HG02938 (cell line): ENCODE results near the gene SPTAN1.
A peak's percentile ranks its signal among the peaks of the same experiment; 100 is the strongest.
"Not testable (repeated sequence)": the region's sequence is repeated elsewhere in the genome, so short reads cannot be mapped to it uniquely, and the experiment has no call there.

Source experiments
- ATAC-seq: cut with Tn5 transposase; IDR thresholded peaks from one replicate; pipeline ENCODE4 v1.9.1; 2021; ENCODE audit warnings: mild to moderate bottlenecking, moderate library complexity; ENCODE audit not compliant: unreplicated experiment

SPTAN1 gene

GRCh38 chr9:128552153-128552743 is at the start of gene SPTAN1:
Gene SPTAN1 (plus strand): TSS chr9:128552587. CDS start chr9:128566741, 14,154 bp downstream.
- peak; percentile 63 for ATAC-seq

DNA sequence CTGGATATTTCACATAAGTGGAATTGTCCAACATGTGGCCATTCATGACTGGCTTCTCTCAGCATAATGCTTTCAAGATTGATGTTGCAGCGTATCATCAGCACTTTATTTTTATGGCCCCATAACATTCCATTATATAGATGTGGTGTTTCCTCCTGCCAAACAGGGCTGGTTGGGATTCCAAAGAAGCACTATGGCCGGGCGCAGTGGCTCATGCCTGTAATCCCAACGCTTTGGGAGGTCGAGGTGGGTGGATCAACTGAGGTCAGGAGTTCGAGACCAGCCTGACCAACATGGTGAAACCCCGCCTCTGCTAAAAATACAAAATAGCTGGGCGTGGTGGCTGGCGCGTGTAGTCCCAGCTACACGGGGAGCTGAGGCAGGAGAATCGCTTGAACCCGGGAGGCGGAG is 49.0 kb upstream of the SPTAN1 start:
- ATAC-seq, result not testable (repeated sequence)

GRCh38 chr9:128503870-128504269 is 48.5 kb upstream of the SPTAN1 start:
- no peak for ATAC-seq

- peak; percentile 85 for ATAC-seq
Observed at GRCh38 chr9:128504485-128505413, 47.6 kb upstream of the SPTAN1 start, which contains the start of gene GLE1. Gene GLE1 (plus strand): TSS chr9:128504719. CDS start chr9:128504806, 87 bp downstream.

DNA sequence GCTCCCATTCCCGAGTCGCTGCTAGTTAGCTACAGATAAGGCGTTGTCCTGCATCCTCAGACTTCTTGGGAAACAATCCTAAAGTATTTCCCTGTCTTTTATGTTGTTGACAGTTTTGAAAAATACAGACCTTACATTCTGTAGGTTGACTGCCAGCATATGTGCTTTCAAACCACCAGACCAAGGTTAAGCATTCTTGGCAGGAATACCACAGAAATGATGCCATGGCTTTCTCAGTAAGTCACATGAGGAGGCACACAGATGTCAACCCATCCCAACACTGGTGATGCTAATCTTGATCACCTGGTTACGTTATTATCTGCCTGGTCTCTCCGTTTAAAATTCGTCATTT is 47.0 kb upstream of the SPTAN1 start:
- no peak for ATAC-seq

GRCh38 chr9:128505906-128506305 is 46.5 kb upstream of the SPTAN1 start:
- ATAC-seq, result not testable (repeated sequence)

DNA sequence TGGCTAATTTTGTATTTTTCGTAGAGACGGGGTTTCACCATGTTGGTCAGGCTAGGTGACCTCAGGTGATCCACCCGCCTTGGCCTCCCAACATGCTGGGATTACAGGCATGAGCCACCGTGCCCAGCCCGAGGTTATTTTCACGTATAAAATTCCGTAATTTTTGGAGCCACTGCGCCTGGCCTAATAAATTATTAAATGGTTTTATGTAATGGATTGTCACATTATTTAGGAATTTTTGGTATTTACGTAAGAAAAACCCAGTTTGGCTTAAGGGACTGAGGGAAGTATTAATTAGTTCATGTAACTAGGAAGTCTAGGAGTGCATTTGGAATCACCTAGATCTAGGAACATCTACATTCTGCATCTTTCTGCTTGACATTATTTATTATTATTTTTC is 39.6 kb upstream of the SPTAN1 start:
- ATAC-seq, result no peak

GRCh38 chr9:128521956-128522355 is 30.4 kb upstream of the SPTAN1 start:
- no peak for ATAC-seq

DNA sequence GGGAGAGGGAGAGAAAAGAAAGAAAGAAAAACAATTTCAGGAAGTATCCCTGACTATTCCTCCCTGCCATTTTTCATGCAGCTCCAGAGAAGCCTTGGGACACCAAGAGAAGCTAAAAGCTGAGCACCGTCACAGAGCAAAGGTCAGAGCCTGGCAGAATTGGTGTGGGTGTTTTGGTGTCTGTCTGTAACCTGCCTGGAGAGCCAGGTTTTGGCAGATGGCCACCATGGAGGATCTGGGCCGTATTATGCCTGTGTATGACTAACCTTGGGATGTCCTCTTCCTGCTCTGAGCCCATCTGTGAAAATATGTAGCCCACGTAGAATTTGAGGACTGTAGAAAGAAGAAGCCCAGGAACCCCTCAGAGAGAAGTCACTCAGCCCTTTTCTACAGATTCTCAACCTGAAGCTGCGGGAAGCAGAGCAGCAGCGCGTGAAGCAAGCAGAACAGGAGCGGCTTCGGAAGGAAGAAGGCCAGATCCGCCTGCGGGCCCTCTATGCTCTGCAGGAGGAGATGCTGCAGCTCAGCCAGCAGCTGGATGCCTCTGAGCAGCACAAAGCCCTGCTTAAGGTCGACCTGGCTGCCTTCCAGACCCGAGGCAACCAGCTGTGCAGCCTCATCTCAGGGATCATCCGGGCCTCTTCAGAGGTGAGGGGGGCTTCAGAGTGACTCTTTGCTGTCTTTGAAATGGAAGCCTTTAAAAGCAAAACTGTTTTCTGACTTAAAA is 29.0 kb upstream of the SPTAN1 start:
- no peak for ATAC-seq

GRCh38 chr9:128526720-128527119 is 25.7 kb upstream of the SPTAN1 start:
- ATAC-seq, result no peak

DNA sequence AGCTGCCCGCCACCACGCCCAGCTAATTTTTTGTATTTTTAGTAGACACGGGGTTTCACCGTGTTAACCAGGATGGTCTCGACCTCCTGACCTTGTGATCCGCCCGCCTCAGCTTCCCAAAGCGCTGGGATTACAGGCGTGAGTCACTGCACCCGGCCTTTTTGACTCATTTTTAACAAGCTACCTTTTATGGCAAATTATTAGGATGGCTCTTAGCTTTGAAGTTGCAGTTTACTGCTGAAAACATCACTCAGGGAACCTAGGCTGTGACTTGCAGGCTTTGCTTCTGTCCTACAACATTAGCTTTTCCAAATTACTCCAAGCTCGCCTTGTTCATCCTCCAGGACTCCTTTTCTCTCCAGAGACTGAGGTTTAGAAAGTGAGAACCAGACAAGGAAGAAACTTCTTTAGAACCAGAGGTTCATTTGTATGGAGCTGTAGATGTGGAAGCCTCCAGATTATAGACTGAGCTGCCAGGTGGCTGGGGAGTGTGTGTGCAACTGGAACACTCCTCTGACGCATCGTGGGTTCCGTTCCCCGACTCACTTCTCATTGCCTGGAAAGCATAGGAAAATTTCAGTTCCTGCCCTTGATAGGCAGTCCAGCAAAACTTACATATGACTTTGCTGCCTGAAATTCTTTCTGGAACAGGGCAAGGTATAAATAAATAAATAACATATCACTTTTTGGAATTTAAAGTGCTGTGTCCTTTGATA is 23.8 kb upstream of the SPTAN1 start:
- ATAC-seq, result no peak

DNA sequence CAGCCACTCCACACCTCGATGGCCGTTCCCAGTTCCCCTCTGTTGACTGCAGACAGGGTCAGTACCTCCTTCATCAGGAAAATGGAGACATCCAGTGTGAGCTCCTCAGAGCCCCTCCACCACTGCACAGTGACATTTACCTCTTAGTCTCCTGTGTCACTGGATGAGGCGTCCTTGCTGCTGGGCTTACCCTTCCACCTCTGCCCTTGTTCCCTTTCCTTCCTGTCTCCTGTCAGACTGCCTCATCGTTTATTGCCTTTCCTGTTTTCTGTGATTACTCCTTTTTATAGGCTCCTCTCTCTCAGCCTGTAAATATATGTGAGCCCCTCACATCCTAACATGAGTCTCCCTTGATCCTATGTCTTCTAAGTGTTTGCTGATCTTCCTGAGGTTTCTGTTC is 23.2 kb upstream of the SPTAN1 start:
- no peak for ATAC-seq

- ATAC-seq, result no peak
Observed at GRCh38 chr9:128532581-128532980, 19.8 kb upstream of the SPTAN1 start.

DNA sequence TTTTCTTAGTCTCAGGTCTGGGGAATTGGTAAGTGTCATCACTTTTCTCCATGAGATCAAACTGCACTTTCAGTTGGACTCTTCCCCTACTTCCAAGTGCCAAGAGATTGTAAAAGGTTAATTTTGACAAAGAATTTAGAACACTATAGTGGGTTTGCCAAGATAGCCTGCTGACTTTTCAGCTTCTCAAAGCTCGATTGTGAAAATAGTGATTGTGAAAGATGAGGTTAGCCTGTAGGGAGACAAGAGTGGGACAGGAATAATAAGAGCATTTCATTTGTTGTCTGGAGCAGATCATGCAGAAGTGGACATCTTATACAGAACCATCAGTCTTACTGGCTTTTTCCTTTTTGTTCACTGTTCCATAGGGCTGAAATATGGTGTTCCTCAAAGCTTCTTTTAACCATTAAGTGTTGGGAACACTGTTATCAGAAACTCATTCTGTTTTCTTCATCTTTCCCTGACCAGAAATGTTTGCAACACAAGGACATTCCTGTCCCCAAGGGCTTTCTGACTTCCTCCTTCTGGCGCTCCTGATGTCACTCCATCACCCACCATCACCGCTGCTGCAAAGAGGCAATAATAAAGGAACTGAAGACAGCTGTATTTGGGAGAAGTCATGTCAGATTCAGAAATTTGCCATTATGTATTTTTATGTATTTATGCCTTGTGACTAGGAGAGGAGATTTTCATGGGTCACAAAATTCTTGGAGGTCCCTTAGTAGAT is 11.6 kb upstream of the SPTAN1 start:
- no peak for ATAC-seq

- ATAC-seq, result no peak
Observed at GRCh38 chr9:128546504-128546903, 5.9 kb upstream of the SPTAN1 start.

- no peak for ATAC-seq
Observed at GRCh38 chr9:128548876-128549275, 3.5 kb upstream of the SPTAN1 start.

GRCh38 chr9:128550226-128550625 is 2.2 kb upstream of the SPTAN1 start:
- ATAC-seq, result no peak

DNA sequence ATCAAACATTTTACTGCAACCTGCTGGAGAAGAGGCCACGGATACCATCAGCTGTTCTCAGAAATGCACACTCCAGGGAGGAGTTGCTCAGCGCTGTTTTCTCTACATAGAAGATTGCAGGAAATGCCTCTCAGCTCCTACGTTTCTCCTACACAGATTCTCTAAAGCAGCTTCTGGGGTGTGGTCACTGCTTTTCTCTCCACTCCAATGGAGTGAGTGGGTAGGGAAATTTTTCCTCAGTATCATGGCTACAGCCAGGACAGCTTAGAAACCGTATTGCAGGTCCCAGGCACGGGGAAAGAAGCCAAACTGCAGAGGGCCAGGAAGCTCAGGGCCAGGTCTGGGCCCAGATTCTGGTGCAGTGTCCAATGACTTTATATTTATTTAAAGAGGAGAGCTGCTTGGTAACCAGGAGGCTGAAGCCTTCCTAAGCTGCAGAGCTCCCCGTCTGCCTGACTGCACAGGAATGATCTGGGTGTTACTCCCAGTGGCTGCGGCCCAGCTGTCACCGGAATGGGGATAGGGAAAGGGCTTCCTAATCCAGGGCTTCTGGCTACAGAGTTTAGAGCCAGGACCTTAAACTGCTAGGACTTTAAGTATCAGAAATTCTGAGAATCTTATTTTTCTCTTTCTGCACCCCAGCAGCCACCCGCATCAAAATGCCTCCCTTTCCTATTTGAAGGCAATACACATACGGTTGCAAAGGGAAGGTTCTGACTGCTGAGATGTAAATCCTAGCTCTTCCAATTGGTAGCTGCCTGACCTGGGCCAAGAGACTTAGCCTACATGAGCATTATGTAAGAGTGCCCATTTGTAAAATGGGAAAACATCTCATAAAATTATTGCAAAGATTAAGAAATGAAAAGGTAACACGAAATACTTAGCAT is 1.4 kb upstream of the SPTAN1 start:
- no peak for ATAC-seq

DNA sequence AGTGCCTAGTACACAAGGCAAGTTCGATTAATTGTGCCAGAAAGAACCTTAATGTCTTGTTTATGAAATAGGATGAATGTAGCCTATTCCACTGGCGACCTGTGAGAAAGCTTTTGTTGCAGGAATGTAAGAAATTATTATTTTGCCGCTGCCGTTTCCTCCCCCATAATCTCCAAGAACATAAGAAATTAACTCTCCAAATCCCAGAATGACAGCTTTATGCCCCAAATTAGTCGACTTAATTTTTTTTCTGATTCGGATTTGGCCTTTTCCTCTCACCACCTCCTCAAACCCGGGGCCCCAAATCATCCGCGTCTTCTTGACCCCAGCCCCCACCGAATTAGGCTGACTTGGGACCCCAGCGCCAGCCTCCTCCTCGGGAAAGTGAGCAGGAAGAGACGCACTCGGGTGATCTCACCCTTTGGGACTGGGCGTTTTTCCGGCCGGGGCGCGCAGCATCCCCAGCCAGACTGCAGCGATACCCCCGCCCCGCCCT is 682 bp upstream of the SPTAN1 start:
- no peak for ATAC-seq
